ENCODE measurements around the gene ADORA2A.

Gene ADORA2A

DNA sequence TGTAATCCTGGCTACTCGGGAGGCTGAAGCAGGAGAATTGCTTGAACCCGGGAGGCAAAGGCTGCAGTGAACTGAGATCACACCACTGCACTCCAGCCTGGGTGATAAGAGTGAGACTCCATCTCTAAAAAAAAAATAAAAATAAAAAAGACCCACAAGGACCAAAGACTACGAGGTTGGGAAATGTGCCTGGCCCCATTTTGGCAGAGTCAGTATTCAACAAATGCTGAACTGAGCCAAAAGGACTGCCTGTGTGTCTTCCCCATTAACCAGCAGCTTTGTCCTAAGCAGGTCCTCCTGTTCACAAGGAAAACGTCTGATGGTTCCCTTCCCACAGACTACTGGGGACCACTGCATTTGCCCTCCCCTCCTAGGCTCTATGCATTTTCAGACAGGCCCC lies 27.6 kb downstream of the ADORA2A start:
- no peaks in the 10 kb centered on the region for H3K36me3 ChIP-seq
- TF ChIP-seq, protein P1, sequence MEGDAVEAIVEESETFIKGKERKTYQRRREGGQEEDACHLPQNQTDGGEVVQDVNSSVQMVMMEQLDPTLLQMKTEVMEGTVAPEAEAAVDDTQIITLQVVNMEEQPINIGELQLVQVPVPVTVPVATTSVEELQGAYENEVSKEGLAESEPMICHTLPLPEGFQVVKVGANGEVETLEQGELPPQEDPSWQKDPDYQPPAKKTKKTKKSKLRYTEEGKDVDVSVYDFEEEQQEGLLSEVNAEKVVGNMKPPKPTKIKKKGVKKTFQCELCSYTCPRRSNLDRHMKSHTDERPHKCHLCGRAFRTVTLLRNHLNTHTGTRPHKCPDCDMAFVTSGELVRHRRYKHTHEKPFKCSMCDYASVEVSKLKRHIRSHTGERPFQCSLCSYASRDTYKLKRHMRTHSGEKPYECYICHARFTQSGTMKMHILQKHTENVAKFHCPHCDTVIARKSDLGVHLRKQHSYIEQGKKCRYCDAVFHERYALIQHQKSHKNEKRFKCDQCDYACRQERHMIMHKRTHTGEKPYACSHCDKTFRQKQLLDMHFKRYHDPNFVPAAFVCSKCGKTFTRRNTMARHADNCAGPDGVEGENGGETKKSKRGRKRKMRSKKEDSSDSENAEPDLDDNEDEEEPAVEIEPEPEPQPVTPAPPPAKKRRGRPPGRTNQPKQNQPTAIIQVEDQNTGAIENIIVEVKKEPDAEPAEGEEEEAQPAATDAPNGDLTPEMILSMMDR (IDR thresholded peaks at IDR 0.05; ENCODE audit: low read depth, low read length) = no peak
- H3K4me3 ChIP-seq (ENCODE audit: low read depth, low read length) = no peak overlapping the region
- H3K4me1 ChIP-seq = peaks cover 16% of the 10 kb centered on the region
- no peaks in the 10 kb centered on the region for H3K27me3 ChIP-seq
- no peak for DNase-seq
- H3K9me3 ChIP-seq = 0 out of 2 replicates have a peak, but pooled peaks cover 3% of the 10 kb centered on the region

DNA sequence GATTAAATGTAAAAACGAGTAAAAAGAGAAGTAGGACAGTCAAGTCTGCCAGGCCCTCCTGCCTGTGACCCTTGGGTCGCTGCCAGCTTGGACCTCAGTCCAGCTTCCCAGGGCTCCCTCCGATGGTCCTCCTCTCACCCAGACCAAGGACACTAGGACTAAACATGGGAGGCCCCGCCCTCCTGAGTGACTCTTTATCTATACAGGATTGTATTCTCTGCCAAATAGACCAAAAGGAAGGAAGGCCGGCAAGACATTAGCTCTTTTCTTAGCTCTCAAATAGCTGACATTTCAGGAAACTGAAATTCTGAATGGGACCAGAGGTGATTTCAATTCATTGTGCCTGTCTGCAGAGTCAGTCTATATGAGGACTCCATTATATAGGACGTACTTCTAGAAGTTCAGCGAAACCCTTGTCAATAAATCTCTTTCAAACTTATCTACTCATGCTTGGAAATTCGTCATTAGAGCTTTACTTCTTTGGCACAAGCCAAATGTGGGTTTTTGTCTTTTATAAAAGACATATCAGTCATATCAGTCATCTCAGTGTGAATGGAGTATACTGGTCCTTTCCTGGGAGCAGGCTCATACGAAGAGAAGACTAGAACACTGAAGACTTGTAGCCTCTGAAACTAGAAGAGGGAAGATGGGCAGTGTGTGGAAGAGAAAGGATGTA lies 28.5 kb downstream of the ADORA2A start:
- Histone ChIP-seq H3K27me3 (no peaks in the 10 kb centered on the region), H3K4me1 (peaks cover 11% of the 10 kb centered on the region), H3K9me3 (0 out of 2 replicates have a peak, but pooled peaks cover 3% of the 10 kb centered on the region), H3K4me3 (ENCODE audit: low read depth, low read length) (no peak overlapping the region), H3K36me3 (no peaks in the 10 kb centered on the region)
- no peak for DNase-seq
- TF ChIP-seq, protein P1 (IDR thresholded peaks at IDR 0.05; ENCODE audit: low read depth, low read length) = no peak

DNA sequence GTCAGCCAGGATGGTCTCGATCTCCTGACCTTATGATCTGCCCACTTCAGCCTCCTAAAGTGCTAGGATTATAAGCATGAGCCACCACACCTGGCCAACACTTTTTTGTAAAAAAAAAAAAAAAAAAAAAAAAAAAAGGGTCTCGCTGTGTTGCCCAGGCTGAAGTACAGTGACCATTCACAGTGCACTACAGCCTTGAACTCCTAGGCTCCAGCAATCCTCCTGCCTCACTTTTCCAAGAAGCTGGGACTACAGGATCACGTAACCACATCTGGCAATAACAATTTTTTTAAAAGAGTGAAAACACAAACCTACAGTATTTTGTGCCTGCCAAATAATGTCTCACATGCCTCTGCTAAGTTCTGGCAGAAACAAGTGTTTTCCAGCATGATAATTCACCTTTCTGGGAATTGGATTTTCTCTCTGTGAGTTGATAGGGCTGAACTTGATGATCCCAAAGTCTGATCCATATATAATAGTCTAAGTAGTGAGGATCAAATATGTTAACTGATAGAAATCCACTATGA lies 30.6 kb downstream of the ADORA2A start:
- no peak for DNase-seq
- no peaks in the 10 kb centered on the region for H3K36me3 ChIP-seq
- H3K4me1 ChIP-seq = peaks cover 6% of the 10 kb centered on the region
- no peak overlapping the region for H3K4me3 ChIP-seq (ENCODE audit: low read depth, low read length)
- H3K27me3 ChIP-seq = no peaks in the 10 kb centered on the region
- TF ChIP-seq, protein P1 (IDR thresholded peaks at IDR 0.05; ENCODE audit: low read depth, low read length) = no peak
- no peaks in the 10 kb centered on the region for H3K9me3 ChIP-seq

DNA sequence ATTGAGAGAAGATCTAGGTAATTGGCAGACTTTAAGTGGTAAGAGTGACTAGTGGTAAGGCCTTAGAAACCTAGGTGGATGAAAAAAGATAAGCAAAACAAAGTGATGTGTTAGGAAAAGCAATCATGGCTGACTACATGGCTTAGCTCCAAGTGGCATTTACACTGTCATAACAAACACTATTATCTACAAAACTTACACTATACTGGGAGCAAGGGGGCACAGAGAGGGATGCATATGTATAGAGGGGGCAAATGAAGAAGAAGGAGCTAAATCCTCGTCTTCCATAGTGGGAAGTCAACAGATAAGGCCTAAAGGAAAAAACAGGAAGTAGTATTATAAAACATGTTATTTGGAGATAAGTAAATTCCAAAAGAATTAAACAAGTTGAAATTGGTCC lies 32.5 kb downstream of the ADORA2A start:
- DNase-seq = no peak
- TF ChIP-seq, protein P1 (IDR thresholded peaks at IDR 0.05; ENCODE audit: low read depth, low read length) = no peak

DNA sequence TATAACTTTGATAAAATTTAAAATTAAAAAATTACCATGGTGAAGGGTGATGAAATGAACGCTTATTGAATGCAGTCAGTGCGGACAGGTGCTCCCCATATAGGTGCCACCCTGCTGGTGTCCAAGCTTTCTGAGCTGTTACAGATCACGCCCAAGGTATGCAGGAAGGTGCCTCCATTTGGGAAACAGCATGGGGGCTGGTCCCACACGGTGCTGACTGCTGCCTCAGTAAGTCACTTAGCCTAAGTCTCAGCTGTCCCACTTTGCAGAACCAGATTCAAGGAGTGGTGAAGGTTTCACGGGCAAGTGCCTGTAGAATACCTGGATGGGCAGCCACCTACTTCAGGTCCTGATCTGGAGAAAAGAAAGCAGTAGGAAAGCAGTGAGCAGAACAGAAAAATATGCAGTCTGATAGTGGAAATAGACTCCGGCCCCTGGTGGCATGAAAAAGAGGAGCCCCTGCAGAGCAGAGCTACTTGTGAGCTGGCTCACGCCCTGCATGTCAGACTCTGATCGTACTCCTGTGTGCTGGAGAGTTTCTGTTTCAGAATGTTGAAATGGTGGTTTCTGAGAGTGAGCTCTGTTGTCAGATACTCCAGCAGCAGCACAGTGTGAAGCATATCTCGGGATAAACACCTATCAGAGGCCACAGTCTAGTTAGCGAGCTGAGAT lies 33.2 kb downstream of the ADORA2A start:
- Histone ChIP-seq H3K27me3 (no peaks in the 10 kb centered on the region), H3K4me3 (ENCODE audit: low read depth, low read length) (no peak overlapping the region), H3K9me3 (no peaks in the 10 kb centered on the region), H3K36me3 (no peaks in the 10 kb centered on the region), H3K4me1 (peaks cover 6% of the 10 kb centered on the region)
- DNase-seq = no peak
- TF ChIP-seq, protein P1 (IDR thresholded peaks at IDR 0.05; ENCODE audit: low read depth, low read length) = no peak

More for the DNA sequence above, 32.5 kb downstream of the ADORA2A start:
- Histone ChIP-seq H3K36me3 (no peaks in the 10 kb centered on the region), H3K4me1 (peaks cover 6% of the 10 kb centered on the region), H3K27me3 (no peaks in the 10 kb centered on the region), H3K9me3 (no peaks in the 10 kb centered on the region), H3K4me3 (ENCODE audit: low read depth, low read length) (no peak overlapping the region)

Data from BE2C (cell line).